RWPE1 (cell line): ENCODE data around the gene MB21D2.

Source experiments
- CTCF ChIA-PET: fragments of 350-600 bp; sonication (Branson Sonifier 250); formaldehyde crosslinking; extraction: SDS; loops from one replicate; lab custom pipeline; 2021; lab: Yijun Ruan, JAX
- POLR2A ChIA-PET: fragments of 400-600 bp; formaldehyde crosslinking; extraction: SDS; loops from one replicate; lab custom pipeline; 2020; ENCODE audit warnings: antibody characterized with exemption; ENCODE audit not compliant: low non-redundant PET; lab: Yijun Ruan, JAX
- DNase-seq: peaks from one replicate; pipeline ENCODE4 v3.0.0; 2012; ENCODE audit warnings: low spot score
- H3K27ac ChIP-seq: fragments of 450-650 bp; 2 replicates; pipeline ENCODE4 v1.5.1; 2017
- TF ChIP-seq, protein P1 (sequence below): fragments of 450-650 bp; conservative IDR thresholded peaks from 2 replicates; pipeline ENCODE4 v1.5.1; 2017; ENCODE audit warnings: low read depth, mild to moderate bottlenecking

The MB21D2 gene

DNA sequence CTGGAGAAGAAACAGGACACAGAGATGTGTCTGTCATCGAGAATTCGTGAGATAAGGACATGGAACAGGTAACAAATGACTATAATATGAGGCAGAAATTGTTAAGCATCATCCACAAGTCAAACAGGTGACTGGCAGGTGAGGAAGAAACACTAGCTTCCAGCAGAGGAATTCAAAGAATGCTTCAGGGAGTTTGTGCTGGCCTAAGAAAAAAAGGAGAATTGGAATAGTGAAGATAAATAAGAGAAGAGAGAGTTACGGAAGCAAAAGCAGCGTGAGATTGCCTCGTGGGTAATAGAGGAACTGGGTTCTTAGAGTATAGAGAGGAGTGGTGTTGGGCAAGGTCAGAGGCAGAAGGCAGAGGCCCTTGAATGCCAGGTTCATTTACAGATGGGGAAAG, 167.5 kb downstream of the MB21D2 start:
- POLR2A ChIA-PET: no interaction called here
- CTCF ChIA-PET: interaction anchor here (0.7 kb wide), 2 partner anchors 62 to 183 kb away, joined by 3 to 4 read pairs; no protein-coding TSS in a partner anchor
- no peak overlapping the region for H3K27ac ChIP-seq
- TF ChIP-seq, protein P1, sequence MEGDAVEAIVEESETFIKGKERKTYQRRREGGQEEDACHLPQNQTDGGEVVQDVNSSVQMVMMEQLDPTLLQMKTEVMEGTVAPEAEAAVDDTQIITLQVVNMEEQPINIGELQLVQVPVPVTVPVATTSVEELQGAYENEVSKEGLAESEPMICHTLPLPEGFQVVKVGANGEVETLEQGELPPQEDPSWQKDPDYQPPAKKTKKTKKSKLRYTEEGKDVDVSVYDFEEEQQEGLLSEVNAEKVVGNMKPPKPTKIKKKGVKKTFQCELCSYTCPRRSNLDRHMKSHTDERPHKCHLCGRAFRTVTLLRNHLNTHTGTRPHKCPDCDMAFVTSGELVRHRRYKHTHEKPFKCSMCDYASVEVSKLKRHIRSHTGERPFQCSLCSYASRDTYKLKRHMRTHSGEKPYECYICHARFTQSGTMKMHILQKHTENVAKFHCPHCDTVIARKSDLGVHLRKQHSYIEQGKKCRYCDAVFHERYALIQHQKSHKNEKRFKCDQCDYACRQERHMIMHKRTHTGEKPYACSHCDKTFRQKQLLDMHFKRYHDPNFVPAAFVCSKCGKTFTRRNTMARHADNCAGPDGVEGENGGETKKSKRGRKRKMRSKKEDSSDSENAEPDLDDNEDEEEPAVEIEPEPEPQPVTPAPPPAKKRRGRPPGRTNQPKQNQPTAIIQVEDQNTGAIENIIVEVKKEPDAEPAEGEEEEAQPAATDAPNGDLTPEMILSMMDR: no peak
- no peak for DNase-seq

GRCh38 chr3:192747746-192748145, 169.9 kb downstream of the MB21D2 start:
- TF ChIP-seq, protein P1: no peak
- no peak for DNase-seq
- POLR2A ChIA-PET: no interaction called here
- H3K27ac ChIP-seq: no peak overlapping the region
- CTCF ChIA-PET: no interaction called here

DNA sequence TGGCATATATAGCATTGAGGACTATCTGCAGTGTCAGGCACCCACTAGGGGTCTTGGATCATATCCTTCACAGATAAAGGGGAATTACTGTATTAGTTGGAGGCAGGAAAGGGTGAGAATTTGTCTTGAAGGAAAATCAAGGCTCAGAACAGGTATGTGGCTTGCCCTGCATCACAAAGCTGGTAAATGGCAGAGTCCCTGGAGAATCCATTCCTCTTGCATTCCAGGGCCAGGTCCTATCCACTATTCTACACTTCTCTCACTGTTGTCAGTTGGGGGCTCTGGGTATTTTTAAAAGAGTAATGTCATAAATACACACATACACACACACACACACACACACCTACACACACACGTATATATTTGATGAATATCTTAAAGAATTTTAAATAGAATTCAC, 170.5 kb downstream of the MB21D2 start:
- POLR2A ChIA-PET: no interaction called here
- H3K27ac ChIP-seq: no peak overlapping the region
- TF ChIP-seq, protein P1: no peak
- DNase-seq: no peak
- CTCF ChIA-PET: interaction anchor here (1.7 kb wide), 1 partner anchor 56 kb away, joined by 4 read pairs; no protein-coding TSS in a partner anchor
